Stromal cell of bone marrow (primary cell): ENCODE results near the gene ESR1.
"Not testable (repeated sequence)": the region's sequence is repeated elsewhere in the genome, so short reads cannot be mapped to it uniquely, and the experiment has no call there.

Experiments
- DNase-seq: peaks from one replicate; pipeline ENCODE4 v3.0.0-alpha.2; 2012; ENCODE audit warnings: low read depth

The ESR1 gene

GRCh38 chr6:151992091-151992490 is 184.6 kb downstream of the ESR1 start:
- no peak for DNase-seq

- peak; percentile 9 for DNase-seq
Measured at GRCh38 chr6:151993364-151993763, 185.9 kb downstream of the ESR1 start.

- no peak for DNase-seq
Measured at GRCh38 chr6:151998784-151999183, 191.3 kb downstream of the ESR1 start.

GRCh38 chr6:151999194-151999593 is 191.7 kb downstream of the ESR1 start:
- no peak for DNase-seq

GRCh38 chr6:152001408-152001807 is 193.9 kb downstream of the ESR1 start:
- DNase-seq: no peak

GRCh38 chr6:152002306-152002705 is 194.8 kb downstream of the ESR1 start:
- DNase-seq: no peak

GRCh38 chr6:152004036-152004566 is 196.6 kb downstream of the ESR1 start:
- peak; percentile 10 for DNase-seq

- DNase-seq: no peak
Measured at GRCh38 chr6:152004896-152005295, 197.4 kb downstream of the ESR1 start.

GRCh38 chr6:152008779-152009178 is 201.3 kb downstream of the ESR1 start:
- no peak for DNase-seq

GRCh38 chr6:152012227-152012626 is 204.7 kb downstream of the ESR1 start:
- no peak for DNase-seq

GRCh38 chr6:152018876-152019275 is 211.4 kb downstream of the ESR1 start:
- peak; percentile 13 for DNase-seq

GRCh38 chr6:152022303-152022702 is 214.8 kb downstream of the ESR1 start:
- DNase-seq: no peak

GRCh38 chr6:152023613-152024012 is 216.1 kb downstream of the ESR1 start:
- DNase-seq: no peak

GRCh38 chr6:152026291-152026690 is 218.8 kb downstream of the ESR1 start:
- no peak for DNase-seq

GRCh38 chr6:152026744-152027143 is 219.3 kb downstream of the ESR1 start:
- DNase-seq: not testable (repeated sequence)

- DNase-seq: not testable (repeated sequence)
Measured at GRCh38 chr6:152033765-152034164, 226.3 kb downstream of the ESR1 start.

- no peak for DNase-seq
Measured at GRCh38 chr6:152034631-152035030, 227.1 kb downstream of the ESR1 start.

- DNase-seq: no peak
Measured at GRCh38 chr6:152046118-152046517, 238.6 kb downstream of the ESR1 start.

- DNase-seq: no peak
Measured at GRCh38 chr6:152048921-152049320, 241.4 kb downstream of the ESR1 start.

- no peak for DNase-seq
Measured at GRCh38 chr6:152049502-152049901, 242.0 kb downstream of the ESR1 start.

GRCh38 chr6:152050451-152051195 is 243.1 kb downstream of the ESR1 start:
- no peak for DNase-seq

- DNase-seq: no peak
Measured at GRCh38 chr6:152052061-152052460, 244.6 kb downstream of the ESR1 start.

- DNase-seq: no peak
Measured at GRCh38 chr6:152053332-152053731, 245.8 kb downstream of the ESR1 start.

GRCh38 chr6:152054441-152054840 is 247.0 kb downstream of the ESR1 start:
- no peak for DNase-seq
